ENCODE data around the gene ANGPTL8.

ANGPTL8 gene

GRCh38 chr19:11264452-11265176, 25.2 kb downstream of the ANGPTL8 start:
- DNase-seq, result no peak

GRCh38 chr19:11265177-11265784, 25.9 kb downstream of the ANGPTL8 start:
- DNase-seq, result no peak

GRCh38 chr19:11265785-11266236, 26.4 kb downstream of the ANGPTL8 start:
- no peak for DNase-seq

DNA sequence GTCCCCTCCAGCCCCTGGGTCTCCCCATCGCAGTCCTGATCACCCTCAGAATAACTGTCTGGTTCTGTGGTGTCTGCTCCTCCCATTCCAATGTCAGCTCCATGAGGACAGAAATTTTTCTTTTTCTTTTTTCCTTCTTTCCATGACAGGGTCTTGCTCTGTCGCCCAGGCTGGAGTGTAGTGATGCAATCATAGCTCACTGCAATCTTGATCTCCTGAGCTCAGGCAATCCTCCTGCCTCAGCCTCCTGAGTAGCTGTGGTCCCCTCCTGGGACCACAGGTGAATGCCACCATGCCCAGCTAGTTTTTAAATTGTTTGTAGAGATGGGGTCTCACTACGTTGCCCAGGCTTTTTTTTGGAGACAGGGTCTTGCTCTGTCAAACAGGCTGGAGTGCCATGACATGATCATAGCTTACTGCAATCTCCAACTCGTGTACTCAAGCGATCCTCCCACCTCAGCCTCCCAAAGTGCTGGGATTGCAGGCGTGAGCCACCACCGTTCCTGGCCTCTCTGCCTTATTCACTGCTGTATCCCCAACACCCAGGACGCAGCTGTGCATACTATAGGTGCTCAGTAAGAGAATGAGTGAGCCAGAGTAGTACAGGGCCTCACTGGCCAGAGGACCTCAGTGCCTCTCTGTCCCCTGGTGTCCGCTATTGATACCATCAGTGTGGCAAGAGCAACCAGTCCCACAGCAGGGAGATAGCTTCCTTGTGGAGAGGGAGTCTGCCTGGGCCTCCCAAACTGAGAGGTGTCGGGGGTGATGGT, 28.1 kb downstream of the ANGPTL8 start:
- no peak for DNase-seq

DNA sequence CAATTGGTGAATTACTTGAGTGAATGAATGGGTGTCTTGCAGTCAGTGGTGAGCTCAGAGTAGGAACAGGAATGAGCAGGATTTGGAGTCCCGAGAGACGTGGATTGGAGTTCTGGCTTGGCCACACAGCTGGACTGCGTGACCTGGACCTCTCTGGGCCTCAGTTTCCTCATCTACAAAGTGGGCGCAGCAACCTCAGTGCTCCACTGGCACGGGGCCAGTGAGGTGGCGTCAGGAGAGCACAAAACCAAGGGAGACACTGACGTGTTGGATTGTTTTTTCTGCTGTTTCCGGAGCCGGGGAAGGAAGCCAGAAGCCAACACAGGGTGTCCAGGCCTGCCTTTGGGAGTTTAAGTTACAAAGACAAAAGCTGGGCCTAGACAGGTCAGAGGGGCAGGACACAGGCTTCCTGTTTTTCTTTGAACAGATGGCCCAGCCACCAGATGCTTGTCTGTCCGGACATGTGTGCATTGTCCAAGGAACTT, 29.4 kb downstream of the ANGPTL8 start:
- DNase-seq, result peak; percentile 26

- DNase-seq, result no peak
Measured at GRCh38 chr19:11269408-11269807, 30.0 kb downstream of the ANGPTL8 start.

DNA sequence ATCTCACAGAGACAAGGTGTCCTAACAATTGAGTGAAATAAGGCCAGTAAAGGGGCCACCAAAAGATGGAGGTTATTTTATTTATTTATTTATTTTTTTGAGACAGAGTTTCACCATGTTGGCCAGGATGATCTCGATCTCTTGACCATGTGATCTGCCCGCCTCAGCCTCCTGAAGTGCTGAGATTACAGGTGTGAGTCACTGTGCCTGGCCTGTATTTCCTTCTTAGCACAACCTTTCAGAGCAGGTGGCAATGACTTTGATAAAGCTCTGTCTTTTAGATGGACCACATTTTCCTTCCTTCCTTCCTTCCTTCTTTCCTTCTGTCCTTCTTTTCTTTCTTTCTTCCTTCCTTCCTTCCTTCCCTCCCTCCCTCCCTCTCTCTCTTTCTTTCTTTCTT, 33.9 kb downstream of the ANGPTL8 start:
- no peak for DNase-seq

DNA sequence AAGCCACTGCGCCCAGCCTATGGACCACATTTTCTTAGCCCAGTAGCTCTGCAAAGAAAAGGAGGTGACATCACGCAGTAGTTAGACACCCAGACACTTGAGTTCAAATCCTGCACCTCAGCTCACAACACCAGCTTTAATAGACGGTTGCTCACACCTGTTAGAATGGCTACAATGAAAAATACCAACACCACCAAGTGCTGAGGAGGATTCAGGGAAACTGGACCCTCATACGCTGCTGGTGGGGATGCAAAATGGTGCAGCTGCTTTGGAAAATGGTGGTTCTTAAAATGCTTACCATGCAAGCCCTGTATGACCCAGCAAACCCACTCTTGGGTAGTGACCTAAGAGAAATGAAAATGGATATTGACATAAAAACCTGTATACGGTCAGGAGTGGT, 34.6 kb downstream of the ANGPTL8 start:
- no peak for DNase-seq

DNA sequence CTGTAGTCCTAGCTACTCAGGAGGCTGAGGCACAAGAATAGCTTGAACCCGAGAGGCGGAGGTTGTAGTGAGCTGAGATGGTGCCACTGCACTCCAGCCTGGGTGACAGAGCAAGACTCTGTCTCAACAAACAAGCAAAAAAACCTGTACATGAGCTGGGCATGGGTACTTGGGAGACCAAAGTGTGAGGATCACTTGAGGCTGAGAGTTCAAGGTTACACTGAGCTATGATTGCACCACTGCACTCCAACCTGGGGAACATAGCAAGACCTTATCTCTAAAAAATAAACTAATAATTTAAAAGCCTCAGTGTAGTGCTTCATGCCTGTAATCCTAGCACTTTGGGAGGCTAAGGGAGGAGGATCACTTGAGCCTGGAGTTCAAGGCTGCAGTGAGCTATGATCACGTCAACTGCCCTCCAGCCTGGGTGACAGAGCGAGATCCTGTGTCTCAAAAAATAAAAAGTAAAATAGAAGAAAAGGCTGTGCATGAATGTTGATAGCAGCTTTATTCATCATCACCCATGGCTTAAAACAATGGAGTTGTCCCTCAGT, 35.2 kb downstream of the ANGPTL8 start:
- DNase-seq, result no peak

- no peak for DNase-seq
Measured at GRCh38 chr19:11278670-11279069, 39.3 kb downstream of the ANGPTL8 start.

GRCh38 chr19:11279505-11280236, 40.3 kb downstream of the ANGPTL8 start:
- DNase-seq, result no peak

DNA sequence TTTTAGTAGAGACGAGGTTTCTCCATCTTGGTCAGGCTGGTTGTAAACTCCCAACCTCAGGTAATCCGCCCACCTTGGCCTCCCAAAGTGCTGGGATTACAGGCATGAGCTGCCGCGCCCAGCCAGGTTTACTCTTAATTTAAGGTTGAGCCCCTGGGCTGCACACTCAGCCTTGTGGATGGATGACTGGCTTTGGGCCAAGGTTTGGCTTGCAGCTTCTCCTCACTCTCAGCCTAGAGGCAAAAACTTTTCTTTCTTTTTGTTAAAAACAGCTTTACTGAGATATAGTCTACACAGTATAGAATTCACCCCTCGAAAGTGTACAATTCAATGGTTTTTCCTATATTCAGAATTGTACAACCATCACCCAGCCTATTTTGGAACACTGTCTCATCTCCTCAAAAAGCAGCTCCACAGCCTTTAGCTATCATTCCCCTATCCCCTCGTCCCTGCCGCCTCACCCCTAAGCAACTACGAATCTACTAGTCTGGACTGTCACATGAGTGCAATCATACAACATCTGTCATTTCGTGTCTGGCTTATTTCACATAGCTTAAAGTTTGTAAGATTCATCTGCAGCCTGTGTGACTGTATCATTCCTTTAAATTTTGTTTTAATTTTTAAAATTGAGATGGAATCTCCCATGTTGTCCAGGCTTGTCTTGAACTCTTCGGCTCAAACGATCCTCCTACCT, 42.1 kb downstream of the ANGPTL8 start:
- DNase-seq, result no peak

DNA sequence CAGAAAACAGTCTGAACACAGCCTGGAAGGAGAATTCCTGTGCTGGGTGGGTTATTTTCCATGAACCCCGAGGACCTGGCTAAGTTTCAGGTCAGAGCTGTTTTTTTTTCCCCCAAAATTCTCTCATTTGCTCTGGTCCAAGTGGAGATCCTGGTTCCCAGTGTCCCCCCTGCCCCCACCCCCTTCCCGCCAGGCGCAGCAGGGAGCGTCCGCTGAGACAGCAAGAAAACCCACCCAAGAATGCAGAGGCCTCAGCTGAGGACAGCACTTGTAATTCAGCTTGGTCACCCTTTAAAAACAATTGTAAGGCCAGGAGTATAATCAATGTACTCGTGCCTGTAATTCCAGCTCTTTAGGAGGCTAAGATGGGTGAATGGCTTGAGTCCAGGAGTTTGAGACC, 45.1 kb downstream of the ANGPTL8 start:
- no peak for DNase-seq

- DNase-seq, result peak; percentile 51
Measured at GRCh38 chr19:11286312-11286974, 47.0 kb downstream of the ANGPTL8 start.

- DNase-seq, result no peak
Measured at GRCh38 chr19:11288349-11288748, 48.9 kb downstream of the ANGPTL8 start.

DNA sequence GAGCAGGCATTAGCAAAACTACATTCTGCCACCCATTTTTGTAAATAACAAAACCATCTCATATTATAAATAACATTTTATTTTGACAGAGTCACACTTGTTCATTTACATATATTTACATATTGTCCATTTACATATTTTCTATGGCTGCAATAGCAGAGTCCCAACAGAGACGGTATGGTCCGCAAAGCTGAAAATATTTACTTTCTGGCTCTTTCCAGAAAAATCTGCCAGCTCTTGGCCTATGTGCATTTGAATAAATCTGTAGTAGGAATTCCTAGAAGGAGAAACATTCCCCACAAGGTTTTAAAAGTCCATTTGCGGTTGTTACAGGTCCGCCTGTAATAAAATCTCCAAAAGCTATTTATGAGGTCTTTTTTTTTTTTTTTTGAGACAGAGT, 50.8 kb downstream of the ANGPTL8 start:
- no peak for DNase-seq

DNA sequence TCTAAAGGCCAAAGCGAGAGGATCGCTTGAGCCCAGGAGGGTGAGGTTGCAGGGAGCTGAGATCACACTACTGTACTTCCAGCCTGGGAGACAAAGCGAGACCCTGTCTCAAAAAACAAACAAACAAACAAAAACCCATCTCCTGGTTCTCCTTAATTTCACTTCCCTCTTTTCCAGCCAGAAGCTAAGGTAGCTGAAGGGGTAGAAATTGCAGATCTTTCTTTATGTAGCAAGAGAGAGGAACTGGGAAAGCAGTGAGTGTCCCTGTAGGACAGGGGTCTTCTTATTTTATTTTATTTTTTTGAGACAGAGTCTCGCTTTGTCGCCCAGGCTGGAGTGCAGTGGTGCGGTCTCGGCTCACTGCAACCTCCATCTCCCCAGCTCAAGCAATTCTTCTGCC, 52.0 kb downstream of the ANGPTL8 start:
- no peak for DNase-seq
